CD14-positive monocyte (primary cell): Measurements from ENCODE around the gene INPP5A. TPM values are rescaled to one million over a fixed set of nuclear protein-coding genes. Genes with fewer than 3 reads are reported as not detected.

Experiments used
- DNase-seq, 3 donors: peaks; one replicate each; pipeline ENCODE4 v3.0.0-alpha.2; 2011 to 2022
- H2AFZ ChIP-seq: 2 replicates; pipeline ENCODE4 v1.6.0; 2012; ENCODE audit warnings: mild to moderate bottlenecking, low read depth, low read length, inconsistent platforms; ENCODE audit not compliant: insufficient read depth, poor library complexity, severe bottlenecking
- H3K27ac ChIP-seq, 2 donors: 1 replicate in 1 of 2; 2 replicates in 1 of 2; pipeline ENCODE4 v1.5.1; 2012 to 2013; ENCODE audit warnings: low read length in 2 of 2, control low read depth in 1 of 2, inconsistent platforms in 1 of 2, low read depth in 1 of 2, mild to moderate bottlenecking in 1 of 2
- H3K27me3 ChIP-seq, 2 donors: one replicate each; pipeline versions ENCODE4 v1.6.0 to v1.6.1; 2011 to 2013; ENCODE audit warnings: low read length in 2 of 2; ENCODE audit not compliant: control insufficient read depth in 2 of 2, insufficient read depth in 2 of 2
- H3K36me3 ChIP-seq, 2 donors: replicated peaks in 1 of 2; 1 replicate in 1 of 2; 2 replicates in 1 of 2; pipeline versions ENCODE4 v1.5.1 to v1.6.1; 2012 to 2013; ENCODE audit warnings: low read length in 2 of 2, control low read depth in 1 of 2, inconsistent platforms in 1 of 2, mild to moderate bottlenecking in 1 of 2; ENCODE audit not compliant: insufficient read depth in 2 of 2, control insufficient read depth in 1 of 2
- H3K4me1 ChIP-seq, 2 donors: 1 replicate in 1 of 2; 2 replicates in 1 of 2; pipeline versions ENCODE4 v1.5.1 to v1.6.1; 2012 to 2013; ENCODE audit warnings: low read length in 2 of 2, control low read depth in 1 of 2, inconsistent platforms in 1 of 2, mild to moderate bottlenecking in 1 of 2, moderate library complexity in 1 of 2; ENCODE audit not compliant: insufficient read depth in 2 of 2, control insufficient read depth in 1 of 2
- H3K4me2 ChIP-seq: replicated peaks from 2 replicates; pipeline ENCODE3; 2012; ENCODE audit warnings: low read length, moderate library complexity, mild to moderate bottlenecking; ENCODE audit not compliant: poor library complexity, severe bottlenecking; ENCODE audit errors: extremely low read depth
- H3K4me3 ChIP-seq, 3 experiments: fragments of 200-600 bp in 1 of 3; sonication (generic) in 1 of 3; replicated peaks in 1 of 3; 1 replicate in 2 of 3; 2 replicates in 1 of 3; pipeline ENCODE4 v1.5.1; 2011 to 2013; ENCODE audit warnings: low read length in 3 of 3, mild to moderate bottlenecking in 3 of 3, control low read depth in 2 of 3, low read depth in 2 of 3, inconsistent platforms in 1 of 3, moderate library complexity in 1 of 3
- H3K79me2 ChIP-seq: 2 replicates; pipeline ENCODE4 v1.6.0; 2012; ENCODE audit warnings: mild to moderate bottlenecking, control low read depth, inconsistent platforms, low read length, moderate library complexity; ENCODE audit not compliant: insufficient read depth
- H3K9ac ChIP-seq: 2 replicates; pipeline ENCODE4 v1.6.0; 2017; ENCODE audit warnings: low read length, mild to moderate bottlenecking; ENCODE audit not compliant: insufficient read depth, poor library complexity, severe bottlenecking
- H3K9me3 ChIP-seq, 2 donors: replicated peaks in 1 of 2; 1 replicate in 1 of 2; 2 replicates in 1 of 2; pipeline versions ENCODE4 v1.5.1 to v1.6.1; 2012 to 2013; ENCODE audit warnings: low read length in 2 of 2, control low read depth in 1 of 2; ENCODE audit not compliant: control insufficient read depth in 1 of 2, insufficient read depth in 1 of 2
- H4K20me1 ChIP-seq: 2 replicates; pipeline ENCODE4 v1.6.0; 2012; ENCODE audit warnings: mild to moderate bottlenecking, low read length, control low read depth, moderate library complexity; ENCODE audit not compliant: insufficient read depth
- H3K27ac Mint-ChIP-seq, 7 donors: one replicate each; pipeline ENCODE4 v1.8.0; 2020; ENCODE audit warnings: mild to moderate bottlenecking in 7 of 7, mixed read lengths in 7 of 7, moderate library complexity in 6 of 7, inconsistent platforms in 2 of 7
- H3K27me3 Mint-ChIP-seq, 3 donors: one replicate each; pipeline ENCODE4 v1.8.0; 2021 to 2022; ENCODE audit warnings: low read depth in 3 of 3, mild to moderate bottlenecking in 3 of 3, mixed read lengths in 3 of 3, moderate library complexity in 3 of 3, inconsistent platforms in 1 of 3
- H3K36me3 Mint-ChIP-seq, 2 donors: one replicate each; pipeline ENCODE4 v1.8.0; 2020; ENCODE audit warnings: mixed read lengths in 2 of 2, inconsistent platforms in 1 of 2, mild to moderate bottlenecking in 1 of 2
- H3K4me1 Mint-ChIP-seq: one replicate; pipeline ENCODE4 v1.8.0; 2020; ENCODE audit warnings: mild to moderate bottlenecking, mixed read lengths
- H3K4me3 Mint-ChIP-seq, 2 donors: one replicate each; pipeline ENCODE4 v1.8.0; 2020; ENCODE audit warnings: mild to moderate bottlenecking in 2 of 2, mixed read lengths in 2 of 2, moderate library complexity in 1 of 2
- H3K9me3 Mint-ChIP-seq, 7 donors: one replicate each; pipeline ENCODE4 v1.8.0; 2020 to 2022; ENCODE audit warnings: mixed read lengths in 7 of 7, mild to moderate bottlenecking in 6 of 7, moderate library complexity in 6 of 7, inconsistent platforms in 2 of 7
- CTCF ChIP-seq: fragments of 200-600 bp; IDR thresholded peaks from one replicate; pipeline ENCODE4 v1.8.0; 2022; ENCODE audit warnings: antibody characterized with exemption, mild to moderate bottlenecking
- WGBS: methylation state at CpG from one replicate; pipeline ENCODE4 v1.1.5; 2013; ENCODE audit warnings: missing lambda C conversion rate; ENCODE audit not compliant: insufficient coverage; 5-methylcytosine and 5-hydroxymethylcytosine counted together
- intact Hi-C, 2 donors: fragments of 100-400 bp; cut with micrococcal nuclease; formaldehyde crosslinking; loops; one replicate each; pipeline versions ENCODE4 v1.15.0 to v1.15.1; 2023
- polyA plus RNA-seq, 3 donors: library from polyadenylated mRNA; depleted of rRNA in 1 of 3; unstranded in 2 of 3; stranded (reverse) in 1 of 3; fragments of 300-500 nt in 2 of 3; fragments of >200 nt in 1 of 3; fragmentation: Illumina TruSeq in 2 of 3; gene quantifications; 1 replicate in 2 of 3; 2 replicates in 1 of 3; pipeline ENCODE4 v1.2.3, GENCODE V29; 2012 to 2021

The INPP5A gene
- polyA plus RNA-seq, 3 donors: 0.87 to 17.2 (median 2.9) TPM

- Histone ChIP-seq H3K9me3 (peaks cover 9 to 12% of the 10 kb centered on the region in 2 donors), H3K9ac (no peak overlapping the region), H3K4me3 (no peak overlapping the region), H3K27ac (no peak overlapping the region), H2AFZ (no peak overlapping the region), H3K79me2 (no peaks in the 10 kb centered on the region), H4K20me1 (no peaks in the 10 kb centered on the region), H3K27me3 (no peaks in the 10 kb centered on the region), H3K4me2 (no peak overlapping the region), H3K4me1 (no peaks in the 10 kb centered on the region), H3K36me3 (peaks cover 52 to 70% of the 10 kb centered on the region in 2 donors)
- WGBS: 98% methylated on average over 27 of the region's 27 CpGs
- H3K27ac Mint-ChIP-seq: no peak overlapping the region
- H3K4me3 Mint-ChIP-seq: no peak overlapping the region
- H3K4me1 Mint-ChIP-seq: no peaks in the 10 kb centered on the region
- TF ChIP-seq CTCF: no peak
- intact Hi-C loops: no loop called here
- H3K27me3 Mint-ChIP-seq: peaks cover 0 to 1% (median 0%) of the 10 kb centered on the region in 3 donors
- peaks cover 65 to 84% of the 10 kb centered on the region in 2 donors for H3K36me3 Mint-ChIP-seq
- H3K9me3 Mint-ChIP-seq: peaks cover 5 to 24% (median 10%) of the 10 kb centered on the region in 7 donors
- no peak for DNase-seq
Measured at GRCh38 chr10:132757171-132757570, 219.6 kb downstream of the INPP5A start.

GRCh38 chr10:132758865-132759264 lies 221.3 kb downstream of the INPP5A start:
- no peak overlapping the region for H3K4me3 Mint-ChIP-seq
- H2AFZ ChIP-seq: no peak overlapping the region
- no peaks in the 10 kb centered on the region for H3K4me1 ChIP-seq
- H3K27me3 ChIP-seq: no peaks in the 10 kb centered on the region
- intact Hi-C loops: no loop called here
- H4K20me1 ChIP-seq: no peaks in the 10 kb centered on the region
- no peaks in the 10 kb centered on the region for H3K4me1 Mint-ChIP-seq
- DNase-seq: no peak
- H3K27ac Mint-ChIP-seq: no peak overlapping the region
- H3K9me3 Mint-ChIP-seq: peaks cover 5 to 27% (median 9%) of the 10 kb centered on the region in 7 donors
- peaks cover 0 to 1% (median 0%) of the 10 kb centered on the region in 3 donors for H3K27me3 Mint-ChIP-seq
- H3K9ac ChIP-seq: no peak overlapping the region
- H3K4me3 ChIP-seq: no peak overlapping the region
- no peak for TF ChIP-seq CTCF
- no peak overlapping the region for H3K4me2 ChIP-seq
- peaks cover 56 to 68% of the 10 kb centered on the region in 2 donors for H3K36me3 Mint-ChIP-seq
- no peaks in the 10 kb centered on the region for H3K79me2 ChIP-seq
- peaks cover 9 to 12% of the 10 kb centered on the region in 2 donors for H3K9me3 ChIP-seq
- WGBS: 96% methylated on average over 14 of the region's 14 CpGs
- no peak overlapping the region for H3K27ac ChIP-seq
- H3K36me3 ChIP-seq: peaks cover 47 to 57% of the 10 kb centered on the region in 2 donors
